Hepatocyte (in vitro differentiated cells): ENCODE results near the gene OLIG1.

Experiments used
- EZH2 ChIP-seq: fragments of 200-600 bp; sonication (generic); IDR thresholded peaks from 2 replicates; pipeline ENCODE4 v1.6.1; 2016; ENCODE audit warnings: antibody characterized with exemption, mild to moderate bottlenecking, borderline replicate concordance
- TF ChIP-seq, protein P1 (sequence below): fragments of 200-600 bp; sonication (generic); IDR thresholded peaks from 2 replicates; pipeline ENCODE4 v1.5.1; 2016; ENCODE audit warnings: antibody characterized with exemption, mild to moderate bottlenecking; ENCODE audit not compliant: poor library complexity

DNA sequence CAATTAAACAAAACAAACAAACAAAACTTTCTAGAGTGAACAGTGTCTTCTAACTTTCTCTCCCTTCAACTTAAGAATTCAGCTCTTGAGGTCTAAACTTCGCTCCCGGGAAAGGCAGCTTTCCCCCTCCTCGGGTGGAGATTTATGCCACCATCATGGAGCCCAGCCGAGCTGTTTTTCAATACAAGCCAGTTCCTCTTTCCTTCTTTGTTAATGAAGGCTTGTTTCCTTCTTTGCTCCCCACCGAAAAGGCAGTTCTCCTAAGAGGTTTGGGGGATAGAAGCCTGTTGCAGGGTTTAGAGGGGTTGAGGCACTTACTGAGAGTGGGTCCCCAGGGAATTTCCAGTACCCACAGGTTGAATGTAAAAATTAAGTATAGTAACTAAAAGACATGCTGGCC, 26.5 kb downstream of the OLIG1 start:
- TF ChIP-seq, protein P1, sequence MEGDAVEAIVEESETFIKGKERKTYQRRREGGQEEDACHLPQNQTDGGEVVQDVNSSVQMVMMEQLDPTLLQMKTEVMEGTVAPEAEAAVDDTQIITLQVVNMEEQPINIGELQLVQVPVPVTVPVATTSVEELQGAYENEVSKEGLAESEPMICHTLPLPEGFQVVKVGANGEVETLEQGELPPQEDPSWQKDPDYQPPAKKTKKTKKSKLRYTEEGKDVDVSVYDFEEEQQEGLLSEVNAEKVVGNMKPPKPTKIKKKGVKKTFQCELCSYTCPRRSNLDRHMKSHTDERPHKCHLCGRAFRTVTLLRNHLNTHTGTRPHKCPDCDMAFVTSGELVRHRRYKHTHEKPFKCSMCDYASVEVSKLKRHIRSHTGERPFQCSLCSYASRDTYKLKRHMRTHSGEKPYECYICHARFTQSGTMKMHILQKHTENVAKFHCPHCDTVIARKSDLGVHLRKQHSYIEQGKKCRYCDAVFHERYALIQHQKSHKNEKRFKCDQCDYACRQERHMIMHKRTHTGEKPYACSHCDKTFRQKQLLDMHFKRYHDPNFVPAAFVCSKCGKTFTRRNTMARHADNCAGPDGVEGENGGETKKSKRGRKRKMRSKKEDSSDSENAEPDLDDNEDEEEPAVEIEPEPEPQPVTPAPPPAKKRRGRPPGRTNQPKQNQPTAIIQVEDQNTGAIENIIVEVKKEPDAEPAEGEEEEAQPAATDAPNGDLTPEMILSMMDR: no peak
- TF ChIP-seq EZH2: no peak
